Neural cell (in vitro differentiated cells): ENCODE results near the gene C17orf113.

Experiments used
- CTCF ChIP-seq: fragments of 450-650 bp; IDR thresholded peaks from 2 replicates; pipeline ENCODE4 v1.5.1; 2014; ENCODE audit warnings: antibody characterized with exemption, mild to moderate bottlenecking, moderate library complexity; ENCODE audit not compliant: poor library complexity, severe bottlenecking
- EP300 ChIP-seq: fragments of 450-650 bp; conservative IDR thresholded peaks from 2 replicates; pipeline ENCODE4 v1.6.1; 2014; ENCODE audit warnings: antibody characterized with exemption, mild to moderate bottlenecking, moderate library complexity; ENCODE audit not compliant: poor library complexity, severe bottlenecking
- RAD21 ChIP-seq: fragments of 450-650 bp; conservative IDR thresholded peaks from 2 replicates; pipeline ENCODE4 v1.6.1; 2014; ENCODE audit warnings: antibody characterized with exemption, mild to moderate bottlenecking, moderate library complexity
- REST ChIP-seq: IDR thresholded peaks from 2 replicates; pipeline ENCODE4 v1.6.1; 2012; ENCODE audit warnings: borderline replicate concordance
- SMC3 ChIP-seq: fragments of 450-650 bp; conservative IDR thresholded peaks from 2 replicates; pipeline ENCODE4 v1.6.1; 2014; ENCODE audit warnings: antibody characterized with exemption, mild to moderate bottlenecking, moderate library complexity; ENCODE audit not compliant: poor library complexity
- TAF1 ChIP-seq: IDR thresholded peaks from 2 replicates; pipeline ENCODE4 v1.6.1; 2012; ENCODE audit warnings: low read depth

- TF ChIP-seq CTCF (no peak), REST (no peak), EP300 (no peak), TAF1 (no peak), RAD21 (no peak), SMC3 (no peak)
These were observed 28.1 kb upstream of the C17orf113 start for GRCh38 chr17:42078396-42079043.
